GM11168 (cell line): ENCODE results near the gene LRRC10B.

Experiments
- in situ Hi-C: fragments of 300-500 bp; cut with MboI; formaldehyde crosslinking; loops from one replicate; pipeline ENCODE4 v1.12.0; 2022; ENCODE audit warnings: low sequenced_read_pairs; ENCODE audit not compliant: unreplicated experiment

Gene LRRC10B

DNA sequence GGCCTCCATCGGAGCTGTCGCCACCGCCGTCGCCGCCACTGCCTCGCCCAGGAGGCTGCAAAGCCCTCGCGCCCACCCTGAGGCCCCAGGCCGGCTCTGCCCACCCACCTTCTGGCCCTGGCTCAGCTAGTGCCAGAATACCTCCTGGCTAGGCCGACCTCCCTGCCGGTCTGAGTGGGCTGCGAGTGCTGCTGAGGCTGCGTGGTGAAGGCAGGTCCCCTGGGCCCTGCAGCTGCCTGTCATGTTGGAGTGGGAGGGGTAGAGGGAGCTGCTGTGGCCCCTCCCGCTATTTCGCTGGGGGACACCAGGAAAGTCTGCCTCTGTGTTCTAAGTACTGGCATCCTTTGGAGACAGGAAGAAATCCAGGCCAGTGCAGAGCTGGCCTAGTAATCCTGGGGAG is 34.2 kb downstream of the LRRC10B start:
- in situ Hi-C loops, result no loop called here

DNA sequence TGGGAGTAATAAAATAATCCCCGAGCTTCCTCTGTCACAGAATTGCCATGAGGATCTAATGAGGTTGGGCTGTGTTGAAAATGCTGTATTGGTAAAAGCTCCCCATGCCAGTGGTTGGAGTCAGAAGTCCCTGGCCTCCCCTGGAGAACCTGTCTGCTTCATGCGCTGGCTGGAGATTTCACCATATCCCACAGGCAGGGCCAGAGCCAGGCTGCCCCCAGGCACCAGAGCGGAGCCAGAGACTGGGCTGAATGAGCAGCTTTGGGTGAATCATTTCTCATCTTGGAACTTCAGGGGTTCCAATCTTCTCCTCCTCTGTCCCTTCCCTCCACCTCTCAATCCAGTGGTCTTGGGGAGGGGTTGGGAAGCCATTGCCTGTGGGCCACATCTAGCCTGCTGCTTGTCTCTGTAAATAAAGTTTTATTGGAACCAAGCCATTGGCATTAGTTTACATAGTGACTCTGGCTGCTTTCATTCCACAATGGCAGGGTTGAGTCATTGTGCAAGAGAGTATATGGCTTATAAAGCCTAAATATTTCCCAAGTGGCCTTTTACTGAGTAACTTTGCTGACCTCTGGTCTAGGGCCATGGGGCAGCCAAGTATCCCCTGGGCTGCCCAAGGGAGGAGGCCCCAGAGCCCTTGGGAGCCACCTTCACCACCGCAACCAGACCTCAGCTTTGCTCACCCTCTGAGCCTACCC is 35.2 kb downstream of the LRRC10B start:
- in situ Hi-C loops, result no loop called here

- in situ Hi-C loops, result no loop called here
Observed at GRCh38 chr11:61544466-61544865, 35.9 kb downstream of the LRRC10B start.

DNA sequence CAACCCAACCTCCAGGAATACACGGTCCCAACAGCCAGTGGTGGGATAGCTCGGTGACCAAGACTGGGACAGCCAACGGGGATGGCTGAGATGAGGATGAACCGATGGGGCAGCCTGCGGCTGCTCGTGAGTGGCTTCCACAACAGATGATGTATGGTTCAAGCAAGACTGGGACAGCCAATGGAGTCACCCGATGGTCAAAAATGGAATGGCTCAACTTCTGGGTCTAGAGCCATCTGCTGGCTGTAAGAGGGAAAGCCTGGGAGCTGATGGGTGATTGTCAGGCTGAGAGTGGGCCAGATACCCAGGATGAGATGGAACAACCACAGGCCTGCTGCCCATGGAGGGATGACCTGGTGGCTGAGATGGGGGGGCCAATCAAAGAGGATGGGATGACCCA is 36.8 kb downstream of the LRRC10B start:
- in situ Hi-C loops, result no loop called here

DNA sequence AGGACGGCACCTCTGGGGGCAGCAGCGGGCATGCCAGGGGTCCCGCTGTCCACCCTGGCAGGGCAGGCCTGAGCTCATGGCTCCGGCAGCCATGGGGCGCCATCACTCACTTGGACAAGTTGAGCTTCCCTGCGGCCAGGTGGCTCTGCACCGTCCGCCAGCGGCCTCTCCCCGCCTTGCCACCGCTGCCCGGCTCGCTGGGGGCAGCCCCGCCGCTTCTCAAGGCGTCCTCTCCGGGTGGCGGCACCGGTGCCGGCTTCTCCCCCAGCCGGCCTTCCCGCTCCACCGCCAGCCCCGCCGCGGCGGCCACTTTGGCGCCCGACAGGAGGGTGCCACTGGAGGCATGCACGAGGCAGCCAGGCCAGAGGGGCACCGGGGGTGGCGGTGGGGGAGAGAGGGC is 37.4 kb downstream of the LRRC10B start:
- in situ Hi-C loops, result no loop called here

DNA sequence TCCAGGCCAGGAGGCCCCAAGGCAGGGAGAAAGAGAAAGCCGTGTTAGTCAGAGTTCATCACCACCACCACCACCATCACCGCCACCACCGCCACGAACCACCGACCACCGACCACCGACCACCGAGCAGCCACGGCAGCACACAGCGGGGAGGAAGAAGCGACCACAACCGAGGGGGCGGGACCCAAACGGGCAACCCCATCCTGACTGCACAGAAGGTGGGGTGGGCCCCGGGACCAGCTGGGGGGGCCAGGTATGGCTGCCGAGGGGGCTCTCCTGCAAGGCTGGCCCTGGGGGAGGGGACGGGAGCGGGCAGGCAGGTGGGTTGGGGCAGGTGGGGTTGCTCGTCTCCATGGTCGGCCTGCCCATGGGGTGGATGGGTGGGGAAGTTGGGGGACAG is 38.1 kb downstream of the LRRC10B start:
- in situ Hi-C loops, result no loop called here

DNA sequence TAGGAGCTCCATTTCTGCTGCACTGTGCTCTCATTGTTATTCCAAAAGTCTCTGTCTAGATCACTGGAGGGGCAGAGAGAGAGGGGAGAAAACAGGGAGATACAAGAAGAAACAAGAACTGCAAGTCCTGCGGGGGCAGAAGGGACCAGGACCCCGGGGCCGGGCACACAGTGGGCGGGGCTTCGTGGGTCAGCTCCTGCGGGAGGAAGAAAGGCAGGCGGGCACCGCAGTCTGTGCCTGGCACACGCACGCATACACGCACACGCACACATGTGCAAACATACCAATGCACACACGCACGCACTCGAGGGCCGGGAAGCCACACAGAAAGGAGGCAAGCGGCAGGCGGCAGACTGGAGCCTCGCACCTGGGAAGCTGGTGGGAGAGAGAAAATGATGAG is 38.7 kb downstream of the LRRC10B start:
- in situ Hi-C loops, result no loop called here

DNA sequence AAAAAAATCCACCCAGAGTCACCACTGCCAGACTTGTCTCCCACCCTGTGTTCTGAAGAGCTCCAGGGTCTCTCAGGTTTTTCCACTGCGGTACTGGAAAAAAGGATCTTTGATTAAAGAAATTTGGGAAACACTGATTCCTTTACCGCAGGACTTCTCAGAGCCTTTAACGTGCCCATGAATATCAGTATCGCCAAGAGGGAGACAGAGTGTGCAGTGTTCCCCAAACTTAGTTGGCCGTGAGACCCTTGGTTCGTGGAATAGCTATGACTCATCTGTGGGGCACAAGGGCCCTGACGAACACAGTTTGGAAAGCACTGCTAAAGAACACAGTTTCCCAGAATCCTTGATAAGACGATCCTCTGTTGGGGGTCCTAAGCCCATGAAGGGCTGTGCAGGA is 40.6 kb downstream of the LRRC10B start:
- in situ Hi-C loops, result no loop called here

DNA sequence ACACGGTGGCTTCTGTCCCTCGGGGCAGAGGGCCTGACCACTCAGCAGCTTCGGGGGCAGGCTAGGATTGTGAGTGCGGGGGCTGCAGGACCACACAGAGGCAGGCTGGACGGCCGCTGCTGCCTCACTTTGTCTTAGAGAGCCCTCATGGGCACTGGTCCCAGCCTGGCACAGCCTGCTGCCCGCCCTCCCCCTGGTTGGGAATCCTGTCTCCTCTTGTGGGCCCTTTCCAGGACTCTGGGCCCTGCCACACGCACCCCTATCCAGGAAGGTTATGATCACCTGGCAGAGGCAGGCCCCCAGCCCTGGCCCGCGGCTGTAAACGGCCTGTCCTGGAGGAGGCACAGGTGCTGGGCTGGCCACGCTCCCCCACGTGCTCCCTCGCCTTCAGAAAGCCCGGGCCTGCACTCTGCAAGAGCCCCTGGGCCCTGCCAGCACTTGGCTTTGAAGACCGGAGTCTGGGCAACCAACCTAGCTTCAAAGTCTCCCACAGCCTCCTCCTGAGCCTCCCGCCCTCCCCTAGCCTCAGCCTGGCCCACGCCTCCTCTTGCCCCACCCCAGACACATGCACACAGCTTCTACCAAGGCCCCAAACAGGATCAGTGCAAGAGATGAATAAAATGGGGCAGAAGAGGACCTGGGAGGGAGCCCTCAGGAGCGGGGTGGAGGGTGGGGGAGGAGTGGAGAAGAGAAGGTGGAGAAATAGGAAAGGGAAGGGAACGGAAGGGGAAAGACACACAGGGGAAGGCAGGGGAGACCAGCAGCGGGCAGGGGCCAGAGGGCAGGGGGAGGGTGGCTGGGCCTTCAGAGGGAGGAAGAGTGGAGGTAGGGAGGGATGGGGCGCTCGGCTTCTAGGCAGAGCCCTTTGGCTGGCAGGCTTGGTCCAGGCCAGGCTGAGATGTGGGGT is 41.4 kb downstream of the LRRC10B start:
- in situ Hi-C loops, result no loop called here

DNA sequence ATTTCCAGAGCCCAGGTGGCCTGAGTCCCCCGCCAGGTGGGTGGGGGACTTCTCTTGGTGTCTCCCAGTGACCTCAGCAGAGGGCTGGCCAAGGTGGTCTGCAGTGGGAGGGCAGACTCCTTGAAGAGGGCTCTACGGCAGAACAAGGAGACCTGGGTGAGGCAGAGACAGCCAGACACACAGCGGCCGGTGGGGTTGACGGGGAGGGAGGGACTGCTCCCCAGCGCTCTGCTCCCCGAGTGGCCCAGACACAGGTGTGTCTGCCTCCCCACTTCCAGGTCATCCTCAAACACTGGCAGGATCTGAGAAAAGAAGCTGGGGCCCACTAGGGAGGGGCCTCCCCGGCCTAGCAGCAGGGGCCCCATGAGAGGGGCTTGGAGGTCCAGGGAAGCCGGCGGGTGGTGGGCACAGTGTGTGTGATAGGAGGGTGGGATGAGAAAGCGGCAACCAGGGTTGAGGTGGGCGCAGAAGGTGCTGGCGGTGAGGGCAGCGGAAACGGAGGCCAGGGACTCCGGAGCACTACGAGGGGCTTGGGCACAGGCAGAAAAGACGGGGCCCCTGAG is 42.2 kb downstream of the LRRC10B start:
- in situ Hi-C loops, result no loop called here

DNA sequence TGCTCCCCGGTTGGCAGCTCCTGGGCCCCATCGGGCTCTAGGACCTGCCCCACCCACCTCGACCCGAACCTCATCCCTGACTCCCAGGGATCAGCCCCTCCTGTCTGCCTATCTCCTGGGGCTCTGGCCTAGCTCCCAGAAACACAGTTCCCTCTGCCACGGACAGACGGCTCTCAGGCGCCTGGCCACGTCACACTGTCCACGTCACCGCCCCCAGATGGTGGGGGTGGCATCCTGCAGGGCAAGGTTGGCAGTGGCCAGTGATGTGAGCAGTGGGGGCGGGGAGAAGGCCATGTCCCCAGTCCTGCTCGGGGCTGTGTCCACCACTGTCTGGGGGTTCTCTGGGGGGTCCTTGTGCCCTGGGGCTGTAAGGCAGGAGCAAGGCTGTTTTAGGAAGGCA is 43.1 kb downstream of the LRRC10B start:
- in situ Hi-C loops, result no loop called here

DNA sequence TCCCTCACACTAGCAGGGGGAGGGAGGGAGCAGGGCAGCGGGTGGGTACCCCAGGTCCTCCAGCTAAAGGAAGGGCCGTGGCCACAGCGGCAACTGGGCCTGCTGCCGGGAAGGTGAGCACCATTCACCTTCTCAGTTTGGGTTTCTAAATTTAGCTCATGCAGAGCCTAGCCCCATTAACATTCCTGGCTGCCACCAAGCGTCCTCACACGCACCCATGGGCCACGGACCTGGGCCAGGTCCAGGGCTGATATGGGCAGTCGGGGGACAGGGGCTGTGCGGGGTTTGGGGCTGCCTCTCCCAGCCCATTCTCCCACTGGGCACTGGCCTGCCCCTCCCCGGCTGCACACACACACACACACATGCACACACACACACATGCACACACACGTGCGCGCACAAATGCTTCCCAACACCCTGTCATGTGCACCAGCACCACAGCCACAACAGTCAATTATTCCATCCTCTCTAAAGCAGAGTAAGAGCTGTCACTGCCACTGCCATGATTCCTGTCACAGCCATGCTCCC is 43.6 kb downstream of the LRRC10B start:
- in situ Hi-C loops, result no loop called here

- in situ Hi-C loops, result no loop called here
Observed at GRCh38 chr11:61553373-61554171, 45.0 kb downstream of the LRRC10B start.

GRCh38 chr11:61554172-61554988 is 45.8 kb downstream of the LRRC10B start:
- in situ Hi-C loops, result no loop called here

DNA sequence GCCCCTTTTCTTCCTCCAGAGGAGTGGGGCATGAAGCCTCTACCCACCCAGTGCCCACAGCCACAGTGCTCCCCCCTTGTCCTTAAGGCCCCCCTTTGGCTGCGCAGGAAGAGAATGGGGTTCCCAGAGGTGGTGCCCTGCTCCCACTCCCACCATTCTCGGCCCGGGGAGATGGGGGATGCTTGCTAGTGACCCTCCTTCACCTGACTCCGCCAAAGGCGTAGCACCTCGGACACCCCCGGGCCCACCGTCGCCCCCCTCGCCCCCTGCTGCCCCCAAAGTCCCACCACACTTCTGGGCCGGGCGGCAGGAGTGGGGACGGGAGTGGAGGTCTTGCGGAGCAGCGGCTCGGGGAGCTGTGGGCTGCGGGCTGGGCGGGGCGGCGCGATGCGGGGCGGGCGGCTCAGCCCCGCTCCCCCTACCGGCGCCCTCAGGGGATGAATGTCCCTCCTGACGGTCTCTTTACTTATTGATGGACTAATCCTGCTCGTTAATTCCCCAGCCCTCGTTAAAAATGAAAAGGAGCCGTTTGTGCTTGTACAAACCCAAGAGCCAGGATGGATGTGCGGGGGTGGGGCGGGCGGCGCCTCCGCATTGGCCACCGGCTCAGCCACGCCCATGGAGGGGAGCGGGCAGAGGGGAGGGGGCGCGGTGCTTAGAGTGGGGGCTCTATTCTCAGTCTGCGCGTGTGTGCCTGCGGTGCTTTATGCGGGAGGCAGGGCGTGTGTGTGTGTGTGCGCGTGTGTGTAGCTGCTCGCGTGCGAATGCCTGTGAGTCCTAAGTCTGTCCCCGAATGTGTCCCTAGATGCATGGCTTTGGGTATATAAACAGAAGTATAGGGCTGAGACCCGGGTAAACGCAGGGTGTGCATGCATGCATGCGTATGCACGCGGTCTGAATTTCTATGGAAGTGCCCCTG is 46.8 kb downstream of the LRRC10B start:
- in situ Hi-C loops, result no loop called here

GRCh38 chr11:61555978-61556377 is 47.4 kb downstream of the LRRC10B start:
- in situ Hi-C loops, result no loop called here

DNA sequence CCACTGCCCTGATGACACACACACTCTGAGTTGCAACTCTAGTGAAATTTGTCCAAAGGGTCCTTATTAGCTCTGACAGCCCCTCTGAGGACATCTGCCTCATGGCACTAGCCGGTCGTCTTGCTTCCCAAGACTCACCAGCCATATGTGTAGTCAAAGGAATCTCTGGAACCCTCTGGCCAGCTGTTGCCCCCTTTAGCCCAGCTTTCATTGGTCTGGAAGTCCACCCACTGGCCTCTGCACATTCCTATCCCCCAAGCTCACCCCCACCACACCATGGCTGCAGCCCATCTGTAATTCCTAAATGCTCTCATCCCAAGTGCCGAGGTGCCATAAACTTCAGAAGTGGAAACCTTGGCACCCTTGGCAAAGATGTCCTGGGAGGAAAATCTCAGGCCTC is 48.1 kb downstream of the LRRC10B start:
- in situ Hi-C loops, result no loop called here
